ENCODE data around the gene SCAI.

The SCAI gene

DNA sequence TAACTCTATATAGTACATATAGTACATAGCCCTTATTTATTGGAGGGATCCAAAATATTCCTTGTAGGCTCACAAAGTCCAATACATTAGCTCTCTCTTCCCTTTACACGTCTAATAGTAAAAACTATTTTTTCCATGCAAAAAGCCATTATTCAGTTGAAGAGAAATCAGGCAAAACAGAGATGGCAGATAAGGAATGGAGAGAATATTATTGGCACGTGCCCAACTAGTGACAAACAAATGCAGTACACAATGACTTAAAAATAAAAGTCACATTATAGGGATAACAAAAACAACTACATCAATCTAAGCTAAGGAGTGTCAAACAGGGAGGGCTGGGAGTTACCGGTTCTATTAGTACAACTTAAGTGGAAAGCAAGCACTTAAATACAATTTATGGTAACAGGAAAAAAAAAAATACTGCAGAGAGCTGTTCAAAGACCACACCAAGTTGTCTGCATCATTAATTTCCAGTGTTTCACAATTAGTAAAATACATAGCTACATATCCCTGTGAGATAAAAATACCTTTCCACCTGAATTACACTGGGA, 4.1 kb upstream of the SCAI start:
- Histone ChIP-seq H3F3A (ENCODE audit: control insufficient read depth, insufficient read depth) (peaks cover 13% of the 10 kb centered on the region; the same call in 1 of the 2 replicates), H3K4me3 (ENCODE audit: low read length) (no peak overlapping the region), H3K27me3 (ENCODE audit: control insufficient read depth, low read length) (no peaks in the 10 kb centered on the region), H3K4me2 (ENCODE audit: low read length) (no peak overlapping the region), H3K9me3 (ENCODE audit: control insufficient read depth, insufficient read depth, low read length) (no peaks in the 10 kb centered on the region), H3K36me3 (ENCODE audit: control insufficient read depth, low read length) (peaks cover 30% of the 10 kb centered on the region), H3K9me2 (replicated peaks; ENCODE audit: control insufficient read depth, low read length) (no peaks in the 10 kb centered on the region), H3K79me2 (ENCODE audit: control insufficient read depth, low read length) (peaks cover 4% of the 10 kb centered on the region), H3K4me1 (ENCODE audit: control insufficient read depth, low read length) (peaks cover 7% of the 10 kb centered on the region), H4K20me1 (ENCODE audit: control insufficient read depth, insufficient read depth, low read depth, low read length) (no peaks in the 10 kb centered on the region), H3K27ac (ENCODE audit: low read depth, low read length) (no peak overlapping the region)
- TF ChIP-seq EZH2phosphoT487 (IDR thresholded peaks at IDR 0.05; ENCODE audit: borderline replicate concordance, low read length) (no peak), CTCF (IDR thresholded peaks at IDR 0.05; ENCODE audit: low read depth, low read length, poor library complexity, severe bottlenecking) (no peak)

DNA sequence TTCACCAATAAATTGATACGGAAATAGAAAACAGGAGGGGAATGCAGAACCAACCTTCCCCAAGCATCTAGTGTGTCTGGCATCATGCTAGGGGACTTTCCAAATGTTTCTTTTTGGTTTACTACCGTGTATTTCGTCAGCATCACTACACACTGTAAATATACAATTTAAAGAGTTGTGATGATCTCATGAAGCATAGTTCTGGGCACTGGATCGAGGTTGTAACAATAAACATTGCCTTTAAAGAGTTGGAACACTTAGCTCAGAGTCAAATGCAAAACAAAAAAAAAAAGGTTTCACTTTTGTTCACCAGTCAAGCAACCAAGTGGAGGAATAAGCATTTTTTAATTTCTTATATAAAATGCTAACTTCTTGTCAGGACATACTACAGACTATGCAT, 2.9 kb upstream of the SCAI start:
- no peaks in the 10 kb centered on the region for H3K9me2 ChIP-seq (replicated peaks; ENCODE audit: control insufficient read depth, low read length)
- H3K4me1 ChIP-seq (ENCODE audit: control insufficient read depth, low read length), result peaks cover 13% of the 10 kb centered on the region
- H3K27me3 ChIP-seq (ENCODE audit: control insufficient read depth, low read length), result no peaks in the 10 kb centered on the region
- no peaks in the 10 kb centered on the region for H4K20me1 ChIP-seq (ENCODE audit: control insufficient read depth, insufficient read depth, low read depth, low read length)
- H3K4me2 ChIP-seq (ENCODE audit: low read length), result no peak overlapping the region
- TF ChIP-seq EZH2phosphoT487 (IDR thresholded peaks at IDR 0.05; ENCODE audit: borderline replicate concordance, low read length) (no peak), CTCF (IDR thresholded peaks at IDR 0.05; ENCODE audit: low read depth, low read length, poor library complexity, severe bottlenecking) (no peak)
- no peaks in the 10 kb centered on the region for H3K9me3 ChIP-seq (ENCODE audit: control insufficient read depth, insufficient read depth, low read length)
- H3F3A ChIP-seq (ENCODE audit: control insufficient read depth, insufficient read depth), result peaks cover 17% of the 10 kb centered on the region
- H3K79me2 ChIP-seq (ENCODE audit: control insufficient read depth, low read length), result peaks cover 9% of the 10 kb centered on the region
- no peak overlapping the region for H3K4me3 ChIP-seq (ENCODE audit: low read length)
- peaks cover 27% of the 10 kb centered on the region for H3K36me3 ChIP-seq (ENCODE audit: control insufficient read depth, low read length)
- no peak overlapping the region for H3K27ac ChIP-seq (ENCODE audit: low read depth, low read length)

DNA sequence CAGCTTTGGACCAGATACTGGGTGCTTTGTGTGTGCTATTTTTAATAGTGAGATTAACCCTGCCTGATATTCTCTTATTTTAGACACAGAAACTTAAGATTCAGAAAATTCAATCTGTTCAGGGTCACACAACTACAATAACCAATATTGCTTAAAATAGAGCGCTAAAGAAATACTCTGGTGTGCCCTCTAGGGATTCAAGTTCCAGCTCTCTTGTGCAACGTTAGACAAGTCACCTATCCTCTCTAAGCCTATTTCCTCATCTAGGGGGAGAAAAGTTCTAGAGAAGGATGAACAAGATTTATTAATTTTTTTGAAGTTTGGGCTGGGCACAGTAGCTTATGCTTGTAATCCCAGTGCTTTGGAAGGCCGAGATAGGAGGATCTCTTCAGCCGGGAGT, 2.1 kb upstream of the SCAI start:
- Histone ChIP-seq H4K20me1 (ENCODE audit: control insufficient read depth, insufficient read depth, low read depth, low read length) (no peaks in the 10 kb centered on the region), H3K4me1 (ENCODE audit: control insufficient read depth, low read length) (peaks cover 13% of the 10 kb centered on the region), H3K9me2 (replicated peaks; ENCODE audit: control insufficient read depth, low read length) (no peaks in the 10 kb centered on the region), H3K4me2 (ENCODE audit: low read length) (no peak overlapping the region), H3F3A (ENCODE audit: control insufficient read depth, insufficient read depth) (peaks cover 21% of the 10 kb centered on the region), H3K79me2 (ENCODE audit: control insufficient read depth, low read length) (peaks cover 9% of the 10 kb centered on the region), H3K27me3 (ENCODE audit: control insufficient read depth, low read length) (no peaks in the 10 kb centered on the region), H3K36me3 (ENCODE audit: control insufficient read depth, low read length) (peaks cover 19% of the 10 kb centered on the region), H3K27ac (ENCODE audit: low read depth, low read length) (no peak overlapping the region), H3K4me3 (ENCODE audit: low read length) (no peak overlapping the region), H3K9me3 (ENCODE audit: control insufficient read depth, insufficient read depth, low read length) (no peaks in the 10 kb centered on the region)
- TF ChIP-seq EZH2phosphoT487 (IDR thresholded peaks at IDR 0.05; ENCODE audit: borderline replicate concordance, low read length), result no peak
- TF ChIP-seq CTCF (IDR thresholded peaks at IDR 0.05; ENCODE audit: low read depth, low read length, poor library complexity, severe bottlenecking), result no peak
